PC-3 (cell line): ENCODE data around the gene AGTR1.

ENCODE experiments used
- CTCF ChIP-seq: fragments of 300-600 bp; sonication (generic); conservative IDR thresholded peaks from 2 replicates; pipeline ENCODE4 v1.5.1; 2017; ENCODE audit warnings: antibody characterized with exemption, low read depth, mild to moderate bottlenecking, low read length
- EZH2 ChIP-seq: fragments of 300-600 bp; sonication (generic); IDR thresholded peaks from one replicate; pipeline ENCODE4 v1.6.1; 2017; ENCODE audit warnings: antibody characterized with exemption, mild to moderate bottlenecking, low read length; ENCODE audit not compliant: unreplicated experiment

- TF ChIP-seq CTCF (no peak), EZH2 (no peak)
These were observed 48.4 kb downstream of the AGTR1 start for GRCh38 chr3:148746053-148746452.
